NB4 (cell line): ENCODE results near the gene GABRG3.
"Not testable (repeated sequence)": the region's sequence is repeated elsewhere in the genome, so short reads cannot be mapped to it uniquely, and the experiment has no call there.

Source experiments
- MYC ChIP-seq: IDR thresholded peaks from 2 replicates; pipeline ENCODE4 v1.6.1; 2011; ENCODE audit warnings: low read depth, low read length
- POLR2A ChIP-seq: IDR thresholded peaks from 2 replicates; pipeline ENCODE4 v1.6.1; 2011; ENCODE audit warnings: mild to moderate bottlenecking; ENCODE audit not compliant: insufficient read length; ENCODE audit errors: extremely low read depth
- TF ChIP-seq, protein P1 (sequence below): IDR thresholded peaks from one replicate; pipeline ENCODE4 v1.5.1; 2012; ENCODE audit warnings: low read depth, low read length
- TF ChIP-seq, protein P2 (sequence below): IDR thresholded peaks from 2 replicates; pipeline ENCODE4 v1.6.1; 2011; ENCODE audit warnings: low read depth, low read length

DNA sequence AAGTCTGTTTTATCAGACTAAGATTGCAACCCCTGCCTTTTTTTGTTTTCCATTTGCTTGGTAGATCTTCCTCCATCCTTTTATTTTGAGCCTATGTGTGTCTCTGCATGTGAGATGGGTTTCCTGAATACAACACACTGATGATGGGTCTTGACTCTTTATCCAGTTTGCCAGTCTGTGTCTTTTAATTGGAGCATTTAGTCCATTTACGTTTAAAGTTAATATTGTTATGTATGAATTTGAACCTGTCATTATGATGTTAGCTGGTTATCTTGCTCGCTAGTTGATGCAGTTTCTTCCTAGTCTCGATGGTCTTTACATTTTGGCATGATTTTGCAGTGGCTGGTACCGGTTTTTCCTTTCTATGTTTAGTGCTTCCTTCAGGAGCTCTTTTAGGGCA lies 220.5 kb downstream of the GABRG3 start:
- TF ChIP-seq POLR2A, MYC: not testable (repeated sequence)
- TF ChIP-seq, protein P1, sequence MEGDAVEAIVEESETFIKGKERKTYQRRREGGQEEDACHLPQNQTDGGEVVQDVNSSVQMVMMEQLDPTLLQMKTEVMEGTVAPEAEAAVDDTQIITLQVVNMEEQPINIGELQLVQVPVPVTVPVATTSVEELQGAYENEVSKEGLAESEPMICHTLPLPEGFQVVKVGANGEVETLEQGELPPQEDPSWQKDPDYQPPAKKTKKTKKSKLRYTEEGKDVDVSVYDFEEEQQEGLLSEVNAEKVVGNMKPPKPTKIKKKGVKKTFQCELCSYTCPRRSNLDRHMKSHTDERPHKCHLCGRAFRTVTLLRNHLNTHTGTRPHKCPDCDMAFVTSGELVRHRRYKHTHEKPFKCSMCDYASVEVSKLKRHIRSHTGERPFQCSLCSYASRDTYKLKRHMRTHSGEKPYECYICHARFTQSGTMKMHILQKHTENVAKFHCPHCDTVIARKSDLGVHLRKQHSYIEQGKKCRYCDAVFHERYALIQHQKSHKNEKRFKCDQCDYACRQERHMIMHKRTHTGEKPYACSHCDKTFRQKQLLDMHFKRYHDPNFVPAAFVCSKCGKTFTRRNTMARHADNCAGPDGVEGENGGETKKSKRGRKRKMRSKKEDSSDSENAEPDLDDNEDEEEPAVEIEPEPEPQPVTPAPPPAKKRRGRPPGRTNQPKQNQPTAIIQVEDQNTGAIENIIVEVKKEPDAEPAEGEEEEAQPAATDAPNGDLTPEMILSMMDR = not testable (repeated sequence)
- TF ChIP-seq, protein P2, sequence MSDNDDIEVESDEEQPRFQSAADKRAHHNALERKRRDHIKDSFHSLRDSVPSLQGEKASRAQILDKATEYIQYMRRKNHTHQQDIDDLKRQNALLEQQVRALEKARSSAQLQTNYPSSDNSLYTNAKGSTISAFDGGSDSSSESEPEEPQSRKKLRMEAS = not testable (repeated sequence)
